H9 (cell line): ENCODE data around the gene TNPO1. TPM values are rescaled to one million over a fixed set of nuclear protein-coding genes. Genes with fewer than 3 reads are reported as not detected.

ENCODE experiments used
- DNase-seq: peaks from one replicate; pipeline ENCODE4 v3.0.0-alpha.2; 2017
- H2AFZ ChIP-seq: one replicate; pipeline ENCODE4 v1.6.1; 2013; ENCODE audit warnings: mild to moderate bottlenecking, low read length, control low read depth, moderate library complexity
- H2AK5ac ChIP-seq: 2 replicates; pipeline ENCODE4 v1.6.1; 2013; ENCODE audit warnings: low read length, control low read depth, mixed read lengths; ENCODE audit not compliant: insufficient read length
- H2BK120ac ChIP-seq: one replicate; pipeline ENCODE4 v1.6.1; 2013; ENCODE audit warnings: low read depth, mild to moderate bottlenecking, low read length, control low read depth, inconsistent platforms; ENCODE audit not compliant: poor library complexity, severe bottlenecking
- H2BK12ac ChIP-seq: 2 replicates; pipeline ENCODE4 v1.6.1; 2013; ENCODE audit warnings: low read length, control low read depth, mixed read lengths, low read depth; ENCODE audit not compliant: insufficient read length
- H2BK15ac ChIP-seq: 2 replicates; pipeline ENCODE4 v1.6.1; 2013; ENCODE audit warnings: low read depth, low read length, control low read depth
- H2BK20ac ChIP-seq: one replicate; pipeline ENCODE4 v1.6.1; 2013; ENCODE audit warnings: low read depth, mild to moderate bottlenecking, low read length, control low read depth, inconsistent platforms; ENCODE audit not compliant: poor library complexity, severe bottlenecking
- H2BK5ac ChIP-seq: 2 replicates; pipeline ENCODE4 v1.6.1; 2013; ENCODE audit warnings: low read length, control low read depth, mixed read lengths; ENCODE audit not compliant: insufficient read length
- H3K14ac ChIP-seq: 2 replicates; pipeline ENCODE4 v1.6.1; 2013; ENCODE audit warnings: low read length, control low read depth; ENCODE audit not compliant: insufficient read depth
- H3K18ac ChIP-seq: 2 replicates; pipeline ENCODE4 v1.6.1; 2013; ENCODE audit warnings: low read depth, mild to moderate bottlenecking, mixed read lengths, low read length, control low read depth; ENCODE audit not compliant: insufficient read length
- H3K23ac ChIP-seq: 2 replicates; pipeline ENCODE4 v1.6.1; 2013; ENCODE audit warnings: low read length, control low read depth, mixed read lengths, low read depth; ENCODE audit not compliant: insufficient read length
- H3K23me2 ChIP-seq: 2 replicates; pipeline ENCODE4 v1.6.1; 2013; ENCODE audit warnings: low read depth, mild to moderate bottlenecking, mixed read lengths, low read length, control low read depth; ENCODE audit not compliant: insufficient read length, poor library complexity, severe bottlenecking
- H3K27ac ChIP-seq: 2 replicates; pipeline ENCODE4 v1.5.1; 2013; ENCODE audit warnings: low read length, control low read depth, mixed read lengths, low read depth; ENCODE audit not compliant: insufficient read length
- H3K27me3 ChIP-seq: 2 replicates; pipeline ENCODE4 v1.6.1; 2013; ENCODE audit warnings: low read length, control low read depth, inconsistent platforms; ENCODE audit not compliant: insufficient read depth
- H3K4ac ChIP-seq: 2 replicates; pipeline ENCODE4 v1.6.1; 2013; ENCODE audit warnings: low read depth, mild to moderate bottlenecking, control low read depth, inconsistent platforms, low read length, moderate library complexity
- H3K4me1 ChIP-seq: 2 replicates; pipeline ENCODE4 v1.6.1; 2013; ENCODE audit warnings: low read length, control low read depth, inconsistent platforms; ENCODE audit not compliant: insufficient read depth
- H3K4me2 ChIP-seq: 2 replicates; pipeline ENCODE4 v1.6.1; 2013; ENCODE audit warnings: low read length, control low read depth, mixed read lengths; ENCODE audit not compliant: insufficient read length, insufficient read depth
- H3K56ac ChIP-seq: 2 replicates; pipeline ENCODE4 v1.6.1; 2013; ENCODE audit warnings: low read depth, mild to moderate bottlenecking, mixed read lengths, low read length, control low read depth; ENCODE audit not compliant: insufficient read length
- H3K79me1 ChIP-seq: 2 replicates; pipeline ENCODE4 v1.6.1; 2013; ENCODE audit warnings: low read depth, mild to moderate bottlenecking, moderate library complexity, low read length, control low read depth, inconsistent platforms; ENCODE audit not compliant: insufficient read depth, poor library complexity, severe bottlenecking
- H3K79me2 ChIP-seq: 2 replicates; pipeline ENCODE4 v1.6.1; 2013; ENCODE audit warnings: low read length, control low read depth, inconsistent platforms; ENCODE audit not compliant: insufficient read depth
- H3K9ac ChIP-seq: 2 replicates; pipeline ENCODE4 v1.6.1; 2013; ENCODE audit warnings: low read length, control low read depth, mixed read lengths; ENCODE audit not compliant: insufficient read length; ENCODE audit errors: extremely low read depth
- H3K9me3 ChIP-seq: one replicate; pipeline ENCODE4 v1.6.1; 2013; ENCODE audit warnings: low read depth, low read length, inconsistent platforms; ENCODE audit not compliant: control insufficient read depth
- H3T11ph ChIP-seq: one replicate; pipeline ENCODE4 v1.6.1; 2013; ENCODE audit warnings: mild to moderate bottlenecking, low read length, control low read depth, inconsistent platforms
- H4K20me1 ChIP-seq: one replicate; pipeline ENCODE4 v1.6.1; 2013; ENCODE audit not compliant: control insufficient read depth, insufficient read length, insufficient read depth
- H4K5ac ChIP-seq: 2 replicates; pipeline ENCODE4 v1.6.1; 2013; ENCODE audit warnings: low read depth, mild to moderate bottlenecking, mixed read lengths, low read length, control low read depth; ENCODE audit not compliant: insufficient read length
- H4K8ac ChIP-seq: replicated peaks from 2 replicates; pipeline ENCODE4 v1.6.1; 2013; ENCODE audit warnings: low read length, control low read depth, mixed read lengths, low read depth; ENCODE audit not compliant: insufficient read length
- H4K91ac ChIP-seq: 2 replicates; pipeline ENCODE4 v1.6.1; 2013; ENCODE audit warnings: low read depth, mild to moderate bottlenecking, moderate library complexity, mixed read lengths, low read length, control low read depth; ENCODE audit not compliant: insufficient read length
- H3K27ac Mint-ChIP-seq, 3 experiments: 2 replicates in 2 of 3; 3 replicates in 1 of 3; pipeline ENCODE4 v1.8.0; 2020 to 2021; ENCODE audit warnings: mixed read lengths in 3 of 3, mild to moderate bottlenecking in 1 of 3, moderate library complexity in 1 of 3
- H3K27me3 Mint-ChIP-seq: 2 replicates; pipeline ENCODE4 v1.8.0; 2021; ENCODE audit warnings: low read depth, mild to moderate bottlenecking, moderate library complexity, mixed read lengths
- H3K36me3 Mint-ChIP-seq, 3 experiments: 2 replicates in 2 of 3; 3 replicates in 1 of 3; pipeline ENCODE4 v1.8.0; 2020 to 2021; ENCODE audit warnings: low read depth in 3 of 3, mixed read lengths in 3 of 3; ENCODE audit not compliant: insufficient read depth in 1 of 3
- H3K4me1 Mint-ChIP-seq, 2 experiments: 2 replicates each; pipeline ENCODE4 v1.8.0; 2020; ENCODE audit warnings: mixed read lengths in 2 of 2
- H3K4me3 Mint-ChIP-seq, 2 experiments: 2 replicates in 1 of 2; 3 replicates in 1 of 2; pipeline ENCODE4 v1.8.0; 2020 to 2021; ENCODE audit warnings: mild to moderate bottlenecking in 2 of 2, mixed read lengths in 2 of 2, moderate library complexity in 1 of 2
- H3K9me3 Mint-ChIP-seq, 2 experiments: 2 replicates in 1 of 2; 3 replicates in 1 of 2; pipeline ENCODE4 v1.8.0; 2020; ENCODE audit warnings: mild to moderate bottlenecking in 2 of 2, mixed read lengths in 2 of 2, moderate library complexity in 1 of 2
- CTCF ChIP-seq: fragments of 200-600 bp; sonication (generic); conservative IDR thresholded peaks from 3 replicates; pipeline ENCODE4 v1.8.0; 2021; ENCODE audit warnings: antibody characterized with exemption, mild to moderate bottlenecking
- WGBS: extraction: QIAGEN DNeasy Blood & Tissue Kit; methylation state at CpG from one replicate; pipeline ENCODE4 v1.1.7; 2013; ENCODE audit warnings: missing lambda C conversion rate, low lambda C conversion rate, mixed read lengths; ENCODE audit not compliant: insufficient read length; ENCODE audit errors: extremely low coverage; 5-methylcytosine and 5-hydroxymethylcytosine counted together
- total RNA-seq: library from RNA; stranded (reverse); gene quantifications from 2 replicates; pipeline ENCODE4 v1.2.1, GENCODE V29; 2021

TNPO1 gene
- total RNA-seq, 1 experiment from 2014 or later: 164 TPM

DNA sequence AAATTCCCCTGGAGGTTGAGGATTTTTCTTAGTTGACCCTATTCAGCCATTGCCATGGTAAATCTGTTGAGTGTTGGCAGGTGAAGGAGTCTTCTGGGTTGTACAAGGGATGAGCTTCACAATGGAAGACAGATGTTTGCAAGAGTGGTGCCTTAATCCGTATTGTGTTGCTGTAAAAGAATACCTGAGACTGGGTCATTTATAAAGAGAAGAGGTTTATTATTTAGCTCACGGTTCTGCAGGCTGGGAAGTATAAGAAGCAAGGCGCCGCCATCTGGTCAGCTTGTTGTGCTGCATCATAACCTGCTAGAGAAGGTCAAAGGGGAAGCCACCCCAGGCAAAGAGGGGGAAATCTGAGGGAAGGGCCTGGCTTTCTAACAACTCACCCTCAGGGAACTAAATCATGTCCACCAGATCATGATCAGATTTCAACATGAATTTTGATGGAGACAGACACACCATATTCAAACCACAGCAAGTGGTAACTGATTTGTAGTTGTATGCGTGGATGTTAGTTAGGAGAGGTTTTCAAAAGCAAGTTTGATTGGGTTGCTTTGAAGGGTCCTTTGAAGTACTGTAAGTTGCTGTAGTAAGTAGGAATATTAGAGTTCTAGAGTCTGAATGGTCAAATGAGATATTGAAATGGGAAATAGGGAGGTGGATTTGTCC lies 2.5 kb downstream of the TNPO1 start:
- no peak overlapping the region for H3K56ac ChIP-seq
- H3K4me1 ChIP-seq: no peaks in the 10 kb centered on the region; the same call in 1 of the 2 replicates
- H3K9ac ChIP-seq: no peak overlapping the region
- H4K91ac ChIP-seq: no peak overlapping the region
- H3K4ac ChIP-seq: no peak overlapping the region
- 100% methylated on average over 1 of the region's 5 CpGs for WGBS
- no peak overlapping the region for H2BK5ac ChIP-seq
- H2BK20ac ChIP-seq: no peak overlapping the region
- H2BK15ac ChIP-seq: no peak overlapping the region
- no peaks in the 10 kb centered on the region; a peak in 1 of 5 replicates for H3K9me3 Mint-ChIP-seq
- peak overlapping the region in 2 of 3 experiments; percentile 73 to 81; a peak in 4 of 7 replicates for H3K27ac Mint-ChIP-seq
- H3K23me2 ChIP-seq: peaks cover 6% of the 10 kb centered on the region
- peak overlapping the region; percentile 30 to 96; a peak in 4 of 5 replicates for H3K4me3 Mint-ChIP-seq
- H4K20me1 ChIP-seq: no peaks in the 10 kb centered on the region
- no peak overlapping the region for H3T11ph ChIP-seq
- H2BK12ac ChIP-seq: no peak overlapping the region
- no peaks in the 10 kb centered on the region for H3K27me3 ChIP-seq
- no peak overlapping the region for H3K23ac ChIP-seq
- H2AK5ac ChIP-seq: no peak overlapping the region
- peaks cover 3% of the 10 kb centered on the region for H3K79me1 ChIP-seq
- no peaks in the 10 kb centered on the region for H3K36me3 Mint-ChIP-seq
- no peaks in the 10 kb centered on the region for H3K9me3 ChIP-seq
- no peak overlapping the region for H2BK120ac ChIP-seq
- H3K27ac ChIP-seq: no peak overlapping the region
- H2AFZ ChIP-seq: no peak overlapping the region
- H4K5ac ChIP-seq: no peak overlapping the region
- DNase-seq: peak; percentile 73
- peak; percentile 83 for TF ChIP-seq CTCF
- H3K27me3 Mint-ChIP-seq: no peaks in the 10 kb centered on the region
- no peaks in the 10 kb centered on the region; the same call in 1 of the 2 replicates for H3K79me2 ChIP-seq
- H3K4me2 ChIP-seq: no peak overlapping the region
- H4K8ac ChIP-seq: no peak overlapping the region
- H3K18ac ChIP-seq: no peak overlapping the region
- peaks cover 28 to 32% of the 10 kb centered on the region in 2 experiments for H3K4me1 Mint-ChIP-seq
- no peak overlapping the region for H3K14ac ChIP-seq
